Activated CD4-positive, alpha-beta T cell treated with anti-CD3 and anti-CD28 coated beads for 1 hour (primary cell): ENCODE results near the gene SOX6.

Source experiments
- DNase-seq: peaks from one replicate; pipeline ENCODE4 v3.0.0-alpha.2; 2020

SOX6 gene

GRCh38 chr11:16265022-16265421 lies 91.3 kb downstream of the SOX6 start:
- DNase-seq, result no peak

- DNase-seq, result no peak
Observed at GRCh38 chr11:16262645-16262955, 93.7 kb downstream of the SOX6 start.

- no peak for DNase-seq
Observed at GRCh38 chr11:16261836-16262644, 94.3 kb downstream of the SOX6 start.

GRCh38 chr11:16252373-16252772 lies 104.0 kb downstream of the SOX6 start:
- DNase-seq, result no peak

- no peak for DNase-seq
Observed at GRCh38 chr11:16248248-16248647, 108.1 kb downstream of the SOX6 start.

GRCh38 chr11:16242806-16243205 lies 113.5 kb downstream of the SOX6 start:
- DNase-seq, result no peak

GRCh38 chr11:16240687-16241086 lies 115.7 kb downstream of the SOX6 start:
- no peak for DNase-seq

- no peak for DNase-seq
Observed at GRCh38 chr11:16239141-16240105, 116.9 kb downstream of the SOX6 start.

GRCh38 chr11:16226245-16226644 lies 130.1 kb downstream of the SOX6 start:
- DNase-seq, result no peak

GRCh38 chr11:16225623-16226022 lies 130.7 kb downstream of the SOX6 start:
- DNase-seq, result no peak

- DNase-seq, result no peak
Observed at GRCh38 chr11:16223558-16223957, 132.8 kb downstream of the SOX6 start.

- no peak for DNase-seq
Observed at GRCh38 chr11:16217631-16218030, 138.7 kb downstream of the SOX6 start.

GRCh38 chr11:16216831-16217230 lies 139.5 kb downstream of the SOX6 start:
- DNase-seq, result no peak

- no peak for DNase-seq
Observed at GRCh38 chr11:16215352-16215751, 141.0 kb downstream of the SOX6 start.

GRCh38 chr11:16211407-16211806 lies 144.9 kb downstream of the SOX6 start:
- DNase-seq, result no peak

GRCh38 chr11:16204261-16204660 lies 152.1 kb downstream of the SOX6 start:
- DNase-seq, result no peak

- no peak for DNase-seq
Observed at GRCh38 chr11:16195651-16196050, 160.7 kb downstream of the SOX6 start.

GRCh38 chr11:16194566-16194965 lies 161.8 kb downstream of the SOX6 start:
- no peak for DNase-seq

- DNase-seq, result no peak
Observed at GRCh38 chr11:16193897-16194381, 162.4 kb downstream of the SOX6 start.

GRCh38 chr11:16191868-16192240 lies 164.5 kb downstream of the SOX6 start:
- DNase-seq, result no peak

GRCh38 chr11:16191212-16191867 lies 165.0 kb downstream of the SOX6 start:
- no peak for DNase-seq

- DNase-seq, result no peak
Observed at GRCh38 chr11:16186680-16187079, 169.7 kb downstream of the SOX6 start.

GRCh38 chr11:16185042-16185441 lies 171.3 kb downstream of the SOX6 start:
- DNase-seq, result no peak
